G401.6 (cell line): ENCODE measurements around the gene EIF1.

Experiments
- FAIRE-seq: peaks from 2 replicates; lab custom pipeline; 2012; peaks lifted over from hg19 to GRCh38; lab: Jason Lieb, UNC

EIF1 gene

DNA sequence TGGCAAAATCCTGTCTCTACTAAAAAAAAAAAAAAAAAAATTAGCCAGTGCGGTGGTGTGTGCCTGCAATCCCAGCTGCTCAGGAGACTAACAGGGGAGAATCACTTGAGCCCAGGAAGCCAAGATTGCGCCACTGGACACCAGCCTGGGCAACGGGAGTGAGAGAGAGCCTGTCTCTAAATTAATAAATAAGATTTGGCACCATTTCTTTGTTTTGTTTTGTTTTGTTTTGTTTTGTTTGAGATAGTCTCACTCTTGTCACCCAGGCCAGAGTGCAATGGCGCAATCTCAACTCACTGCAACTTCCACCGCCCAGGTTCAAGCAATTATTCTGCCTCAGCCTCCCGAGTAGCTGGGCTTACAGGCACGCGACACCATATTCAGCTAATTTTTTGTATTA lies 14.0 kb downstream of the EIF1 start:
- no peak for FAIRE-seq

GRCh38 chr17:41705271-41705991 lies 16.7 kb downstream of the EIF1 start:
- FAIRE-seq = no peak

- FAIRE-seq = no peak
These were observed 19.4 kb downstream of the EIF1 start for GRCh38 chr17:41707803-41708669.

GRCh38 chr17:41710472-41711090 lies 21.9 kb downstream of the EIF1 start:
- no peak for FAIRE-seq

DNA sequence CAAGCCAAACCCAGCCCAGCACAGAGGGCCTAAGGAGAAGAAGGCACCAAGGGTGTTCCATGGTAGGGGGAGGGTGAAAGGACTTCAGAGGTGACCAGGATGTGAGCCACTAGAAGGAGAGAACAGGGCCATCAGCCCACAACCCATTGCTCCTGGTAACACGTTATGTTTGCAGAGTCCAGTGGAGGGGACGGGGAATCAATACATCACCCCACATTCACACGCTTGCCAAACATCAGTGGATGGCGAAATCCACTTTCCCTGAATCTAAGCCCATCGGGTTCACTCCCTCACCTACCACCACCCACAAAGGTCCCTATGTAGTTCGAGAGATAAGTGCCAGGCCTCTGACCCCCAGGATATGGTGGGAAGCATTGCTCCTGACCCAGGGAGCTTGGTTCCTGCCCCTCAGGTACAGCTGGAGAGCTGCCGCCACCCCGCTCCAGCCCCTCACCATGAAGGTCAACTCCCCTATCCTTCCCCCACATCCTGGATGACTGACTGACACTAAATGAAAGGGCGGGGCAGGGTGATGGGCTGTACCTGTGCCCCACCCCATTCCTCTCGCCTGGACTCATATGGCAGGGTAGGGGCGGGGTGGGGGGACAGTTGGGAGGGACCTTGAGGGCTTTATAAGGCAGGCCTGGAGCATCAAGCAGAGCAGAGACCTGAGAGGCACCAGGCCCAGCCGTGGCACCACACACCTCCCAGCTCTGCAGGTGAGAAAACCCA lies 23.1 kb downstream of the EIF1 start, which contains the start of gene GAST:
GAST (plus strand) TSS at position 663 of the 732 bp plus-strand sequence. CDS start 3,106 bp downstream, outside the sequence.
- FAIRE-seq = no peak

DNA sequence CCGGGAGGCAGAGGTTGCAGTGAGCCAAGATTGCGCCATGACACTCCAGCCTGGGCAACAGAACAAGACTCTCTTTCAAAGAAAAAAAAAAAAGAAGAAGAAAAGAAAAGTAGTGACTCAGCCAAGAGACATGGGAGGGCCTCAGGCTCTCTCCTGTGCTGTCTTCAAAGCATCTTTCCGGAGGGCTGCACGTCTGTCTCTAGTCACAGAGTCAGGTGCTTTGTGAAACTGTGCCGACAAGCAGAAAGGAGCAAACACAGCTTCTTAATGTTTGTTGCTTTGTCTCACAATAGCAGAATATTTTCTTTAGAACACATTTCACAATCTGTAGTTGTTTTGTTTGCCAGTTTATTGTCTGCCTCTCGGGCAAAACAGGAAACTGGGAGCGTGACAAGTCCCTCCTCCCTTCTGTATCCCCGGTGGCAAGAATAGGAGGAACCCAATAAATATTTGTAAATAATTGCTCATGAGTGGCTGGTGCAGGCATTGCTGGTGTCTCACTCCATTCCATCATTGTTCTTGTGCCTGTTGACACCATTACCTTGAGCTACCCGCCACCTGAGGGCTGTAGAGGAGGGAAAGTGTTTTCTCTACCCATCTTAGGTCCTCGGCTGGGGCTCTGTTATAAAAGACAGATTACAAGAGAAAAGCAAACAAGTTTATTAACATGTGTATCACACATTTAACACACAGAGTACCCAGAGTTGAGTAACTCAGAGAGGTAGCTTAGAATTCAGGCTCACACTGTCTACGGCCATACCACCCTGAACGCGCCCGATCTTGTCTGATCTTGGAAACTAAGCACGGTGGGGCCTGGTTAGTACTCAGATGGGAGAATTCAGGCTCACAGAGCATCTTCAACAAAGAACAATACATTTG lies 29.0 kb downstream of the EIF1 start:
- FAIRE-seq = no peak

GRCh38 chr17:41718287-41718645 lies 29.6 kb downstream of the EIF1 start:
- FAIRE-seq = no peak

GRCh38 chr17:41722231-41722630 lies 33.5 kb downstream of the EIF1 start:
- FAIRE-seq = no peak

DNA sequence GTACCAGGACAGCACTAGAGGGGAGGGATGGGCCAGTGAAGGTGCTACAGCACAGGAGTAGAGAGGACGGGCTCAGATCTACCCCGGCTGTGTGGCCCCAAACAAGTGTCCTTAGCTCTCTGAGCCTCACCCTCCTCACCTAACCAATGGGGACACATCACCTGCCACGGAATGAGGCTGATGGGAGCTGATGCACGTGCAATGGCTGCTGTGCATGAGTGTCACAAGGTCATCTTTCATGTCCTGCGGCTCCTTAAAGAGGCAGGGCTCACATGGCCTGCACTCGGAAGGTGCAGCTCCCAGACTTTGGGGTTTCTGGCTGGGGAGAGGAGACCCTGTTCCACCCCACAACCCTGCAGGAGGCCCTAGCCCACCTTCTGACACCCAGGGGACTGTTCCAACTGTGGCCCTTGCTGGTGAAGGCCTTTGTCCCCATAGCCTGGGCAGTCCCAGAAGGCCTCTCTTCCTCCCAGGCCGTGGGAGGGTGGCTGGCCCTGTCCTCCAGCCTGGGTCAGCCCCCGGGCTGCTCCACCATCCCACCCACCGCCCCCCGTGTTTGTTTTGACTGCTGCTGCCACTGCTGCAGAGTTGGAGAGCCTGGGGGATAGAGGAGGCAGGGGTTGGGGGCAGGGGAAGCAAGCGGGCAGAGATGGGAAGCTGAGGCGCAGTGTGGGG lies 35.3 kb downstream of the EIF1 start:
- FAIRE-seq = no peak

GRCh38 chr17:41724476-41725050 lies 35.9 kb downstream of the EIF1 start:
- FAIRE-seq = no peak

GRCh38 chr17:41725134-41725533 lies 36.4 kb downstream of the EIF1 start:
- no peak for FAIRE-seq

DNA sequence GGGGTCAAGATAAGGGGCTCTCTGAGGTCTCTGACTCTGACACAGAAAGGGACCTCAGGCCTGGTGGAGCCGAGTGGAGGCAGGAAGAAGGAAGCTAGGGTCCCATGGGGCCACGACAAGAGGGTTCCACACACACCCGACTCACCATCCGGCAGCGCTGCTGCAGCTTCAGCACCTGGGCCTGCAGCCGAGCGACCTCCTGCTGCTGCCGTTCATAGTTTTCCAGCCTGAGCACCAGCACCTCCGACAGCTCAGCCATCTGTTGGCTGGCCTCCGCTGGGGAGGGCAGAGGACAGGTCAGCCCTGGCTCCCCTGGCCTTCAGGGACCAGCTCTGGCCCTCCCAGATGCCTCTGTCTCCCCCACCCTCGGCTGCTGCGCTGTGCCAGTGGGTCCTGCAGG lies 39.4 kb downstream of the EIF1 start:
- FAIRE-seq = no peak

GRCh38 chr17:41730479-41730878 lies 41.8 kb downstream of the EIF1 start:
- FAIRE-seq = no peak

DNA sequence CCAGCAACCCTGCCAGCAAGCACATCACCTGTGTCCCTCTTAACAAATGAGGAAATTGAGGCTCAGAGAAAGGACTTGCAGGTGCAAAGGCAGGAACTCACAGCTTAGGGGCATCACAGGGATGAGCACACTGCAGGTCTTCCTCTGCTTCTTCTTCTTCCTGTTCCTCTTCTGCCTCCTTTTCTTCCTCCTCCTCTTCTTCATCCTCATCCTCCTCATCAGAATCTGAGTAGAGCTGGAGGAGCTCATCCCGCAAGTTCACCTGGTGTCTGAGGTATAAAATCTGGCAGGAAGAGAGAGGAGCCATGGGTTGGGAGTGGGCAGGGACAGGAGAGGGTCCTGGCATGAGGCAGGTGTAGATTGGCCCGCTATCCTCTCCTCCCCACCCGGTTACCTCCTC lies 43.2 kb downstream of the EIF1 start:
- no peak for FAIRE-seq

- no peak for FAIRE-seq
These were observed 44.9 kb downstream of the EIF1 start for GRCh38 chr17:41733348-41734138.

- no peak for FAIRE-seq
These were observed 45.7 kb downstream of the EIF1 start, which contains the start of gene HAP1 for GRCh38 chr17:41734139-41734948. Gene HAP1 (minus strand): TSS chr17:41734643. CDS start chr17:41734634, 9 bp downstream.

DNA sequence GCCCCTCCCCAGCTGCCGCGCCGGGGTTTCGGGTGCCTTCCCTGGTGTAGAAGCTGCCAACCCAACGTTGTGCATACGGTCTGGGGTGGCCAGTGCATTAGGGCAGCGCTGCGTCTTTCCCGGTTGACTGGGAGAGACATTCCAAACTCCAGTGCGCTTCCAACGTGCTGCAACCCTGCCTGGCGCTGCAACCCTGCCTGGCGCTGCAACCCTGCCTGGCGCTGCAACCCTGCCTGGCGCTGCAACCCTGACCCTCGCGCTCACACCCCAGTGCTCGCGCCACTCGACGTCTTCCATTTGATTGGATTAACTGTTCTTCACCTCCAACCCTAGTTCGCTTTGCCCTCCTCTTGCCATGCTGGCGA lies 46.2 kb downstream of the EIF1 start:
- FAIRE-seq = no peak

GRCh38 chr17:41735744-41736143 lies 47.1 kb downstream of the EIF1 start:
- no peak for FAIRE-seq
